ENCODE results near the gene TIRAP. TPM values are rescaled to one million over a fixed set of nuclear protein-coding genes. Genes with fewer than 3 reads are reported as not detected.

The TIRAP gene
- total RNA-seq, 1 experiment from 2014 or later = 4.4 TPM

- H3K4me3 ChIP-seq (ENCODE audit: low read length) = no peak overlapping the region
- no peaks in the 10 kb centered on the region for H3K4me1 ChIP-seq (ENCODE audit: low read length)
- no peaks in the 10 kb centered on the region for H3K36me3 ChIP-seq (ENCODE audit: insufficient read depth, low read length)
- no peak overlapping the region for H3K4me2 ChIP-seq (ENCODE audit: low read depth, low read length, poor library complexity, severe bottlenecking)
- no peaks in the 10 kb centered on the region for H3K27me3 ChIP-seq (ENCODE audit: low read length)
- DNase-seq = no peak
- no peaks in the 10 kb centered on the region for H3K9me3 ChIP-seq (ENCODE audit: low read length)
- H3K9me2 ChIP-seq (replicated peaks; ENCODE audit: insufficient read depth, low read length) = no peaks in the 10 kb centered on the region
- no peaks in the 10 kb centered on the region for H4K20me1 ChIP-seq (ENCODE audit: insufficient read depth, low read depth, low read length)
- no peak overlapping the region for H2AFZ ChIP-seq (ENCODE audit: low read length)
- peaks cover 4% of the 10 kb centered on the region; the same call in 1 of the 2 replicates for H3K79me2 ChIP-seq (ENCODE audit: low read length)
- H3K27ac ChIP-seq (ENCODE audit: low read length) = no peak overlapping the region
- H3K9ac ChIP-seq (ENCODE audit: low read length) = no peak overlapping the region
These were observed 46.2 kb downstream of the TIRAP start for GRCh38 chr11:126328938-126329643.

DNA sequence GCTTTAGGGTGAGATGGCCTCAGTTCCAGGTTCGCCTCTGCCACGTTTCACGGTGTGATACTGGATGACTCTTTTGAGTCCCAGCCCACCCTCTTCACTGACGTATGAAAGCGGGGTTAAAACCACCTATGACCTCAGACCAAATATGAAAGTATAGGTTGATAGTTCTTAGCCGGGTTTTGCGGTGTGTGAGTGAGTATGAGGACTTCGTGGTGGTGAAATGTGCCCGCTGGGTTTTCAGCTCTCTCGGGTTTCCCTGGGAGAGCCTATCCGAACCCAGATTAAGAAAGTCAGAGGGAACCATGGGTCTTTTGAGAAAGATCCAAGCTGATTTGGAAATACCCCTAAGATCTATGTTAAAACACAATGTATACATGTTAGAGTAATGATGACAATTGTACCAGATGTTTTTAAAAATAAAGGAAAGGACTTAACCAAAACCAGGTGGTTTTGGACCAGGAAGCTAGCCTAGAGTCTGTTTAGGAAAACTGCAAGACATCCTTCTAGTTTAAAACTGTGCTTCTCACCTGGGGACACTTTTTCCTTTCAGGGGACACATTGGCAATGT, 46.8 kb downstream of the TIRAP start:
- H3K36me3 ChIP-seq (ENCODE audit: insufficient read depth, low read length) = no peaks in the 10 kb centered on the region
- no peak overlapping the region for H3K9ac ChIP-seq (ENCODE audit: low read length)
- H3K4me2 ChIP-seq (ENCODE audit: low read depth, low read length, poor library complexity, severe bottlenecking) = no peak overlapping the region
- no peak overlapping the region for H3K27ac ChIP-seq (ENCODE audit: low read length)
- no peaks in the 10 kb centered on the region for H3K27me3 ChIP-seq (ENCODE audit: low read length)
- no peak overlapping the region for H3K4me3 ChIP-seq (ENCODE audit: low read length)
- peaks cover 4% of the 10 kb centered on the region; the same call in 1 of the 2 replicates for H3K79me2 ChIP-seq (ENCODE audit: low read length)
- DNase-seq = no peak
- H3K4me1 ChIP-seq (ENCODE audit: low read length) = no peaks in the 10 kb centered on the region
- no peaks in the 10 kb centered on the region for H4K20me1 ChIP-seq (ENCODE audit: insufficient read depth, low read depth, low read length)
- no peak overlapping the region for H2AFZ ChIP-seq (ENCODE audit: low read length)
- no peaks in the 10 kb centered on the region for H3K9me2 ChIP-seq (replicated peaks; ENCODE audit: insufficient read depth, low read length)
- no peaks in the 10 kb centered on the region for H3K9me3 ChIP-seq (ENCODE audit: low read length)

DNA sequence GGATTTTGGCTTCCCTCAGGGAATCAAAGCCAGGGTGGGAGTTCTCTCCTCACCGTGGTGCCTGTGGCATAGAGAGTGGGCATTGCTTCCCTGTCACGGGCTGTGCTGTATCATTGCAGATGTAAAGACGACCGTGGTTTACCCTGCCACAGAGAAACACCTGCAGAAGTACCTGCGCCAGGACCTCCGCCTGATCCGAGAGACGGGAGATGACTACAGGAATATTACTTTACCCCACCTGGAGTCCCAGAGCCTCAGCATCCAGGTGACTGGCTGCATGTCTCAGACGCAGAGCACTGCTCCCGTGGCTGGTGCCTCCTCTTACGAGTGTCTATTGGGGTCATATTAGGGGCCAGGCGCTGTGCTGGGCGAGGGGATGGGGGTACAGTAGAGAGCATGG, 48.4 kb downstream of the TIRAP start:
- H3K27me3 ChIP-seq (ENCODE audit: low read length) = no peaks in the 10 kb centered on the region
- no peaks in the 10 kb centered on the region for H3K9me3 ChIP-seq (ENCODE audit: low read length)
- no peak overlapping the region for H3K27ac ChIP-seq (ENCODE audit: low read length)
- no peaks in the 10 kb centered on the region for H4K20me1 ChIP-seq (ENCODE audit: insufficient read depth, low read depth, low read length)
- no peaks in the 10 kb centered on the region for H3K79me2 ChIP-seq (ENCODE audit: low read length)
- DNase-seq = no peak
- no peaks in the 10 kb centered on the region for H3K9me2 ChIP-seq (replicated peaks; ENCODE audit: insufficient read depth, low read length)
- no peak overlapping the region for H3K4me3 ChIP-seq (ENCODE audit: low read length)
- H3K4me1 ChIP-seq (ENCODE audit: low read length) = no peaks in the 10 kb centered on the region
- H3K4me2 ChIP-seq (ENCODE audit: low read depth, low read length, poor library complexity, severe bottlenecking) = no peak overlapping the region
- H3K9ac ChIP-seq (ENCODE audit: low read length) = no peak overlapping the region
- no peak overlapping the region for H2AFZ ChIP-seq (ENCODE audit: low read length)
- H3K36me3 ChIP-seq (ENCODE audit: insufficient read depth, low read length) = no peaks in the 10 kb centered on the region

GRCh38 chr11:126332221-126332711, 49.4 kb downstream of the TIRAP start:
- Histone ChIP-seq H3K9ac (ENCODE audit: low read length) (no peak overlapping the region), H3K9me2 (replicated peaks; ENCODE audit: insufficient read depth, low read length) (no peaks in the 10 kb centered on the region), H3K4me1 (ENCODE audit: low read length) (no peaks in the 10 kb centered on the region), H3K27me3 (ENCODE audit: low read length) (no peaks in the 10 kb centered on the region), H3K79me2 (ENCODE audit: low read length) (no peaks in the 10 kb centered on the region), H3K4me2 (ENCODE audit: low read depth, low read length, poor library complexity, severe bottlenecking) (no peak overlapping the region), H4K20me1 (ENCODE audit: insufficient read depth, low read depth, low read length) (no peaks in the 10 kb centered on the region), H2AFZ (ENCODE audit: low read length) (no peak overlapping the region), H3K27ac (ENCODE audit: low read length) (no peak overlapping the region), H3K36me3 (ENCODE audit: insufficient read depth, low read length) (no peaks in the 10 kb centered on the region), H3K4me3 (ENCODE audit: low read length) (no peak overlapping the region), H3K9me3 (ENCODE audit: low read length) (no peaks in the 10 kb centered on the region)
- no peak for DNase-seq

DNA sequence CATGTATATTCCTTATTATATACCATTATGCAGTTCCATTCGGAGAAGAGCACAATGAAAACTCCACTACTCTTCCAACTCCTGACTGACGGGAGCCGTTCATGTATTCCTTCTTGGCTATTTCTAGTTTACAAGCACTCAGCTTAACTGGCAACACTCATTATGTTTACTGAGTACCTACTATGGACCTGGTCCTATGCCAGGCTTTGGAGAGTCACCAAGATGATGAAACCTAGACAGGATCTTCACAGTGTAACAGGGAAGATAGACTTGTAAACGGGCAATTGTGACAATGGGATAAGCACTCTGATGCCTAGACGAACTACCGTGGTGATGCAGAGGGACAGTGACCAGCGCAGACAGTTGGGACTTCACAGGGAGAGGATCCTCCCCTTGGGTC, 50.2 kb downstream of the TIRAP start:
- Histone ChIP-seq H3K9me3 (ENCODE audit: low read length) (no peaks in the 10 kb centered on the region), H3K4me2 (ENCODE audit: low read depth, low read length, poor library complexity, severe bottlenecking) (no peak overlapping the region), H3K79me2 (ENCODE audit: low read length) (no peaks in the 10 kb centered on the region), H3K27me3 (ENCODE audit: low read length) (no peaks in the 10 kb centered on the region), H3K4me1 (ENCODE audit: low read length) (no peaks in the 10 kb centered on the region), H3K9me2 (replicated peaks; ENCODE audit: insufficient read depth, low read length) (no peaks in the 10 kb centered on the region), H3K4me3 (ENCODE audit: low read length) (no peak overlapping the region), H3K36me3 (ENCODE audit: insufficient read depth, low read length) (no peaks in the 10 kb centered on the region), H3K27ac (ENCODE audit: low read length) (no peak overlapping the region), H4K20me1 (ENCODE audit: insufficient read depth, low read depth, low read length) (no peaks in the 10 kb centered on the region), H2AFZ (ENCODE audit: low read length) (no peak overlapping the region), H3K9ac (ENCODE audit: low read length) (no peak overlapping the region)
- DNase-seq = no peak

DNA sequence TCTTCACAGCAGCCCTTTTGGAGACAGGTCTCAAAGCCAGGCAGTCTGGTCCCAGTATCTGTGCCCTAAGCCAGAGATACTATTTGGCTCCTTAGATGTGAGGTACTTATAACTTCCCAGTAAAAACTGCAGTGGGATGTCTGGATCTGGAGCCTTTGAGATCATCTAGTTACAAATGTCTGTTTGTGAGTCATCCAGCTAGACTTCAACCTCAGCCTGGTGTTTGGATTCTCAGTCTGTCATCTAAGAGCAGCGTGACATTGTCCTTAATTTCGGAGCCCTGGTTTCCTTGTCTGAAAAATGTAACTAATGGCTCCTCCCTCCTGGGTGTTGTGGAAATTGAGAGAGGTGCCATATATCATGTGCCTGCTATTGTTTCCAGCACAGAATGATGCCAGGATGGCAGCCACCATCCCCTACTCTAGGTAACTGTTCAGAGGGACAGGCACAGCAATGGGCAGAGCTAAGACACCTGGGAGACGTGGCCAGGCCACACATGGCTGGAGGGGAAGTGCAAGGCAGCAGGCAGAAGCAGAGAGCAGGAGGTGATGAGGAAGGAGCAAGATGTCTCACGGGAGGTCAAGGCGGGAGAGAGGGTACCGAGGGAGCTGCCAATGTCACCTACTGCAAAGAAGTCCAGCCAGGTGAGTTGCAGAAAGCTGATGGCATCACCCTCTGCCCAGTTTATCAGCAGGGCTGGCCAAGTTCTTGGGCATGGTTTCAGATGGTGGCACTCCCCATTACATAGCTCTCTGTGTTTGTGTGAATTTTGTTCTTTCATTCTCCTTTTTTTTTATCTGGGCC, 52.0 kb downstream of the TIRAP start:
- Histone ChIP-seq H4K20me1 (ENCODE audit: insufficient read depth, low read depth, low read length) (no peaks in the 10 kb centered on the region), H2AFZ (ENCODE audit: low read length) (no peak overlapping the region), H3K79me2 (ENCODE audit: low read length) (no peaks in the 10 kb centered on the region), H3K27ac (ENCODE audit: low read length) (no peak overlapping the region), H3K27me3 (ENCODE audit: low read length) (no peaks in the 10 kb centered on the region), H3K4me1 (ENCODE audit: low read length) (no peaks in the 10 kb centered on the region), H3K9me3 (ENCODE audit: low read length) (no peaks in the 10 kb centered on the region), H3K4me2 (ENCODE audit: low read depth, low read length, poor library complexity, severe bottlenecking) (no peak overlapping the region), H3K4me3 (ENCODE audit: low read length) (no peak overlapping the region), H3K9ac (ENCODE audit: low read length) (no peak overlapping the region), H3K36me3 (ENCODE audit: insufficient read depth, low read length) (no peaks in the 10 kb centered on the region), H3K9me2 (replicated peaks; ENCODE audit: insufficient read depth, low read length) (no peaks in the 10 kb centered on the region)
- DNase-seq = no peak

- Histone ChIP-seq H3K79me2 (ENCODE audit: low read length) (no peaks in the 10 kb centered on the region), H2AFZ (ENCODE audit: low read length) (no peak overlapping the region), H3K4me2 (ENCODE audit: low read depth, low read length, poor library complexity, severe bottlenecking) (no peak overlapping the region), H3K9ac (ENCODE audit: low read length) (no peak overlapping the region), H3K27ac (ENCODE audit: low read length) (no peak overlapping the region), H3K9me2 (replicated peaks; ENCODE audit: insufficient read depth, low read length) (no peaks in the 10 kb centered on the region), H3K27me3 (ENCODE audit: low read length) (no peaks in the 10 kb centered on the region), H3K36me3 (ENCODE audit: insufficient read depth, low read length) (no peaks in the 10 kb centered on the region), H4K20me1 (ENCODE audit: insufficient read depth, low read depth, low read length) (no peaks in the 10 kb centered on the region), H3K9me3 (ENCODE audit: low read length) (no peaks in the 10 kb centered on the region), H3K4me3 (ENCODE audit: low read length) (no peak overlapping the region), H3K4me1 (ENCODE audit: low read length) (no peaks in the 10 kb centered on the region)
- DNase-seq = no peak
These were observed 52.5 kb downstream of the TIRAP start for GRCh38 chr11:126335463-126335760.

DNA sequence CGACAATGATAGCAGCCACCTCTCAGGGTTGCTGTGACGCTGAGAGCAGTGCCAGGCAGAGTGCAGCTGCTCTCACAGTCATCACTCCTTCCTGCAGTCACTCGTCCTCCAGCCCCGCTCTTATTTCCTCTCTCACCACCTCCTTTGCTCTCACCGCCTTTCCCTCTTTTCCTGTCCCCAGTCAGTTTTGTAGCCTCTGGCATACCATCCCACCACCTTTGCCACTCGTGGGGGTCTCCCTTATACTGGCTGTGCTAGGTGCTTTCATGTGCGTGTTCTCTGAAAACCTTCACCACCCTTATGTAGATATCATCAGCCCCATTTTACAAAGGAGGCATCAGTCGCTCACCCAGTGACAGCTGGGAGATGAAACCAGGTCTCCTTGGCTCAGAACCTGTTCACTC, 53.2 kb downstream of the TIRAP start:
- no peak overlapping the region for H3K4me2 ChIP-seq (ENCODE audit: low read depth, low read length, poor library complexity, severe bottlenecking)
- no peaks in the 10 kb centered on the region for H3K79me2 ChIP-seq (ENCODE audit: low read length)
- no peaks in the 10 kb centered on the region for H3K36me3 ChIP-seq (ENCODE audit: insufficient read depth, low read length)
- no peak overlapping the region for H3K9ac ChIP-seq (ENCODE audit: low read length)
- no peak overlapping the region for H2AFZ ChIP-seq (ENCODE audit: low read length)
- no peaks in the 10 kb centered on the region for H3K4me1 ChIP-seq (ENCODE audit: low read length)
- no peaks in the 10 kb centered on the region for H3K9me2 ChIP-seq (replicated peaks; ENCODE audit: insufficient read depth, low read length)
- H3K27me3 ChIP-seq (ENCODE audit: low read length) = no peaks in the 10 kb centered on the region
- no peaks in the 10 kb centered on the region for H3K9me3 ChIP-seq (ENCODE audit: low read length)
- no peak for DNase-seq
- H3K4me3 ChIP-seq (ENCODE audit: low read length) = no peak overlapping the region
- no peak overlapping the region for H3K27ac ChIP-seq (ENCODE audit: low read length)
- H4K20me1 ChIP-seq (ENCODE audit: insufficient read depth, low read depth, low read length) = no peaks in the 10 kb centered on the region
